Skin of body (tissue), 2 donors: Measurements from ENCODE around the gene TREML1. TPM values are rescaled to one million over a fixed set of nuclear protein-coding genes. Genes with fewer than 3 reads are reported as not detected.
"Not testable (repeated sequence)": the region's sequence is repeated elsewhere in the genome, so short reads cannot be mapped to it uniquely, and the experiment has no call there.

ENCODE experiments used
- DNase-seq: peaks from one replicate; lab custom pipeline; 2025; lab: John Stamatoyannopoulos, UW
- total RNA-seq: library from RNA; depleted of rRNA; stranded (reverse); fragments of >200 nt; gene quantifications from one replicate; pipeline ENCODE4 v1.2.3, GENCODE V29; 2014

Gene TREML1
- total RNA-seq = 0.49 TPM

DNA sequence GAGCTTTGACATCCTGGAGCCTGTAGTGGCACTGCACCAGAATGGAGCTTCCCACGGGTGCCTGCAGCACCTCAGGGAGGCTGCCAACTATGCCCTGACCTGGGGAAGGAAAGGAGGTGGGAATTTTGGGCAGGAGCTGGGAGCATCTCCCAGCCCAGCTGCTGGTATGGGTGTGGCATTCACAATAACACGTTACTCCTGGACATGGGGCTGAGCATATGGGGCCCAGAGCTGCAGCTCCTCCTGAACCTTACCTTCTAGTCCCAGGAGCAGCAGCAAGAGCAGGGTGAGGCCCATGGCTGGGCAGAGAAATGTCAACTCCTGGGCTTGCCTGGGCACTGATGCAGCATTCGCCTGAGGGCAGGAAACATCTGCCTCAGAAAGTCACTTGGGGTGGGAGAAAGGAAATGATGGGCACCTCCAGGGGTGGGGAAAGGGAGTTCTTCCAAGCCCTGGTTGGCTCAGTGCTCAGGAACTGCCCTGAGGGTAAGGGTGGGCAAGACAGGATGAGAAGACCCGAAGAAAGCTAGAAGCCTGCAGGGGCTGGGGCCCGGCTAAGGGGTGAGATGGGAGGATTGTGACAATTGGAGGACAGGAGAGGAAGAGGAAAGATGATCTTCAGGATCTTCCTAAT is at the start of gene TREML1:
Gene TREML1, minus strand, starts transcription at position 356 of the 634 bp plus-strand sequence. Its CDS starts 59 bp downstream, at position 297.
- no peak for DNase-seq

DNA sequence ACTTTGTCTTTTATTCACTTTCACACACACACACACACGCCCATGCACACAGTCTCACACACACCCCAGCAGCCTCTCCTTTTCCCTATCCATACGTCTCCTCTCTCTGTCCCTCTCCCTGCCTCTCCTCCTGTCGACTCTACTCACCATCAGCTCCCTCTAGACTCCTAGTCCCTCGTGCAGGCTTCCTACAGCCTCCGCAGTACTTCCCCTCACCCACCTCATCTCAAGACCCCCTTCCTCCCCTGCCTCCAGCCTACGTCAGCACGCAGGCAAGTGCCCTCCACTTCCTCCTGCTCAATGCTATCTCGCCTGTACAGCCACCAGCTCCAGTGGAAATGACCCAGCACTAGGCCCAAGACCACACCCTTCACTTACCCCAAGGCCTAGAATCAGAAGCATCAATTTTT is 47.6 kb upstream of the TREML1 start:
- no peak for DNase-seq

DNA sequence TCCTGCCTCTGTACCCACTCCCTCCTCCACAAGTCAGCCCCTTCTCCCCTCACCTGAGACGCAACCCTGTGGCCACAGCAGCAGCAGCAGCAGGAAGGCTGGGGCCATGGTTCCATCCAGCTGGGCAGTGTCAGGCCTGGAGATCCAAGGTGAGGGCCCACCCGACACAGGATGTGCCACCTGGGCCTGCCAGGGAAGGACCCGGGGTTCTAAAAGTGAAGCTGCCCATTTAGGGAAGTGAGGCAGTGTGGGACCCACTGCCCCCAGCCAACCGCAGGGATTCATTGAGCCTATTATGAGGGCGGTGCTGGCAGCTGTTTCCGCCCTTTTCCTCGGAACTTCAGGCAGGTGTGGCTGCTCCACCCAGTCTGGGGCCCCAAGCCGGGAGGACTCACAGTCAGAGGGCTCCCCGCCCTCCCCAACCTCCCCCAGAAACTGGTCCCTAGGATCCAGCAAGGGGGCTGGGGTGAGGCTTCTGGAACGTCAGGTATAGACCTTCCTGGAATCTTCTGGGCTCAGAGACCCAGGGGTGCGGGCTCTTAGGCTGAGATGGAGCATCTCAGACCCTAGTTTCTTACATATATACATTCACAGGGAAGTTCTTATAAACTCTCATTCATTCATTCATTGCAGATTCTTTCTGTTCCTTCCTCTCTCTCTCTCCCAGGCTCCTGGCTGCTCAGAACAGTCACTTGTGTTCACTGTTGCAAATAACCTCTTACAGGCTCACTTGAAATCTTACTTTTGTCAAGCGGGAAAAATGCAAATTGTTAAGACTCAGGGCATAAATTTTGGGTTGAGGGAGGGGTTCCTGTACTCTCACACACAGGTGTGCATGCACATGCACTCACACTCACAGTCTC is 47.0 kb upstream of the TREML1 start, which contains the start of gene TREML2:
Gene TREML2, minus strand, starts transcription at position 249 of the 863 bp plus-strand sequence. Its CDS starts 141 bp downstream, at position 108.
- no peak for DNase-seq

DNA sequence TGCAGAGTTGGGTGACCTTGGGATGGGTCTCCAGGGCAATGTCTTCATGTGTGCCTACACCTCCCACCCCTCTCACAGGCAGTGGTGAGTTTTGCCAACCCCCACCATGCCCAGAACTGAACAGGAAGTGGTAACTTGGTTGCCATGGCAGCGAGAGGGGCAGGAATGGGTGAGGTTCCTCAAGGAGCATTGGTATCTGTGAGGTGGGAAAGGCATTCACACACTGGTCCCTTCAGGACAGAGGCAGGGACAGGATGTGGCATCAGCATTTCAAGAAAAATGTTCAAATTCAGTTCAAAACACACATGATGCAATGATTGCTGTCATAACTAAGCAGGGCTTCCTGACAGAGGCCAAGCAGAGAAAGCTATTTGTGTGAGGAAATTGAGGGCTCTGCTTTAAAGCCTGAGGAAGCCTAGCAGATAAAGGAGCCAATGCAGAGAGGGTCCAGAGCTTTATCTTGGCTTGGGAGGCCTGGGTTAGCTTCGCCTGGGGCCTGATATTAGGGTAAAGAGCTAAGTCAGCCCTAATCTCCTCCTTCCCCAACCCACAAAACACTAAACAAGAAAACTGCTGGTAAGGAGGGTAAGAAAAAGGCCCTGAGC is 46.3 kb upstream of the TREML1 start:
- DNase-seq = no peak

- DNase-seq = no peak
These were observed 45.6 kb upstream of the TREML1 start for GRCh38 chr6:41199552-41200246.

- DNase-seq = no peak
These were observed 43.1 kb upstream of the TREML1 start for GRCh38 chr6:41197234-41197633.

DNA sequence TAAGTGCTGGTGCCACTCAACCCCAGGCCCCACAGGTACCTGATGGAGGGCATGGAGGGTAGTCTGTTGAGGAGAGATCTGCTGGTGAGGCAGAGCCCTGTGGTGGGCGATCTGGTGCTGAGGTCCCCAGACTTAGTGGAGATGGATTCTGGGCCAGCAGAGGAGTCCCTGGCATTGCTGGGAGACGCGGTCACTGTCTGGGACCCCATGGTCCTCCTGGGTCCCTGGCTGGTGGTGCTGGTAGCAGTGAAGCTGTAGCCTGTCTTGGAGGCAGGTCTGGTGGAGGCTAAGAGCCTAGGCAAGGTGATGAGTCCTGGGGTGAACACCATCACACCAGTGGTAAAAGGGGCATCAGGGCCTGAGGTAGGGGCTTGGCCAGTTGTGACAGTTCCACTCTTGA is 40.2 kb upstream of the TREML1 start:
- no peak for DNase-seq

- no peak for DNase-seq
These were observed 39.7 kb upstream of the TREML1 start for GRCh38 chr6:41193884-41194283.

DNA sequence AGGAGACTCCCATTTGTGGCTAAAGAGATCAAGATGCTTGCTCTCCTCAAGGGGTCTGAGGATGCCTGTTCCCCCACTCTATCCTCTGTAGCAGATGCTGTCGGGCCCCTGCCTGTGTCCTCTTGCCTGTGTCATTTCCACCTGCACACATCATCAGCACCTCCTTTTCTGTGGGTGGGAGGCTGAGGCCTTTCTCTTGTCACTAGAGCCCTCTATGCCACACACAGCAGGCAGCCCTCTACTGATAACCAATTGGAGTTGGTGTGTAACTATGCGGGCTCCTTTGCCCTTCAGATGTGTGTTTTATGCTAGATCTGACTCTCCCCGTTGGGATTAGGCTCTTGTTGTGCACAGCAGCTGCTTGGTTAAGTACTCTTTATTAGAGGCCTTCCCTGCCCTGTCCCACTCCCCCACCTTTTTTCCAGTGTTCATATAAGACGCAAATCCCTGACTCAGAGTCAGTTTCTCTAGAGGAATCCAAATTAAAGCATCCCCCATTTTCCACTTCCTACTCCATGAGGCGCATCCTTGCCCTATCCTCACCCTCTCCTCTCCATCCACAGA is 39.1 kb upstream of the TREML1 start:
- DNase-seq = no peak

GRCh38 chr6:41191569-41191968 is 37.4 kb upstream of the TREML1 start:
- DNase-seq = no peak

- no peak for DNase-seq
These were observed 36.6 kb upstream of the TREML1 start for GRCh38 chr6:41190791-41191190.

GRCh38 chr6:41189967-41190366 is 35.8 kb upstream of the TREML1 start:
- no peak for DNase-seq

GRCh38 chr6:41189046-41189445 is 34.9 kb upstream of the TREML1 start:
- not testable (repeated sequence) for DNase-seq

- DNase-seq = no peak
These were observed 34.1 kb upstream of the TREML1 start for GRCh38 chr6:41187924-41188886.

DNA sequence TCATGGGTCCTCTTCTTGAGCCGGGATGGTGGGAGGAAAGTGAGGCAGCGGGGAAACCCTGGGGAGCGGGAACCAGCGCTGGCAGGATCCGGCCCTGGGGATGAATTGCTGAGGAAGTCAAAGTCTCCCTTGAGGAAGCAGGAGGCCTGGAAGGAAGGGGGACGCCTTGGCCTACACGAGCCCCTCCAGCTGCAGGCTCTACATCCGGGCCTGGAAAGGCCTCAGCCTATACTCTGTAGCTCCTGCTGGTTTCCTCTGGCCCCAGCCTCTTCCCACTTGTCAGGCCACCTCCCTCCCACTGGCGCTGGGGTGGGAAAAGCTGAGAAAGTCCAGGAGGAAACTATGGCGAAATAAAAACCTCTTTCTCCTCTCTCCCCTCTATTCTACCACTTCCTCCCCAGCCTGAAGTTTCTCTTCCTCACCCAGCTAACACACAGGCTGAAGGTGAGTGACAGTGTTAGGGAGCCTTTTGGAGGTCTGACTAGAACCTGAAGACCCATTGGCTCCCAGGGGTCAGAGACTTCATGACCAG is 31.9 kb upstream of the TREML1 start:
- no peak for DNase-seq

GRCh38 chr6:41184761-41185160 is 30.6 kb upstream of the TREML1 start:
- DNase-seq = no peak

DNA sequence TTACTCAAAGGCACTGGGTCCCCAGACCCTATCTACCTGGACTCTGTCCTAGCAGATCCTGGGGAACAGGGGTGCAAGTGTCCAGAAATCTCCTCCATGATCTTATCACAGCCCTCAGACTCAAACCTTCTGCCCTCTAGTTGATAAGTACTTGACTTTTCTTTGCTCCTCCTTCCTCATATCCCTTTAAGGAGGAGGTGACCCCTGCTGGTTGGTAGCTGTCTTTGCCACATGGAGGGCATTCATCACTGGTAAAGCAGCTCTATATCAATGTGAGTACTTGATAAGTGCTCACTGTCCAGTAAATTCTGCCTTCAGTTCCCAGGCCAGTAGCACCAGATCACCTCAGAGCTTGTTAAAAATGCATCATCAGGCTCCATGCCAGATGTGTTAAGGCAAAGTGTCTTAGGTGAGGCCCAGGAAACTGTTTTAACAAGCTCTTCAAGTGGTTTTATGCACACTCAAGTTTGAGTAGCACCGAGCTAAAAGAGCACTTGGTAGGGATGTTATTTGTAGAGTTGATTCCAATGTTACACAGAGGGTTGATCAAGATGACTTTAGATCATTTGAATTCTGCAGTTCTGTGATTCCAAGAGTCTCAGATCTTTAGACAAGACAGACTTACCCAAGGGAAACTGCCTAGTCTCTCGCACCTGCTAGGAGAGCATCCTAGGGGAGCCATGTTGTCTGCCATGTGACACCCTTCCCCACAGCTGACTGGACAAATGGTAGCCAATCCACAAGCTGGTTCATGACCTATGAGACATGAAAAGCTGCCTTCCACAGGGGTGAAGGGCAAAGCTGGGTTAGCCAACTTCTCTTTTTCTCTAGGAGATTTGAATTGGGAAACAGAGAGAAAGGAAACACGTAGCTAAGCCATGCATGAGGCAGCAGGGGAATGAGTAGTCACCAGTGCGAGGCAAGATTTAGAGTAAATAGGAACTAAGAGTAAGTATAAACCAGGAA is 28.2 kb upstream of the TREML1 start:
- no peak for DNase-seq

DNA sequence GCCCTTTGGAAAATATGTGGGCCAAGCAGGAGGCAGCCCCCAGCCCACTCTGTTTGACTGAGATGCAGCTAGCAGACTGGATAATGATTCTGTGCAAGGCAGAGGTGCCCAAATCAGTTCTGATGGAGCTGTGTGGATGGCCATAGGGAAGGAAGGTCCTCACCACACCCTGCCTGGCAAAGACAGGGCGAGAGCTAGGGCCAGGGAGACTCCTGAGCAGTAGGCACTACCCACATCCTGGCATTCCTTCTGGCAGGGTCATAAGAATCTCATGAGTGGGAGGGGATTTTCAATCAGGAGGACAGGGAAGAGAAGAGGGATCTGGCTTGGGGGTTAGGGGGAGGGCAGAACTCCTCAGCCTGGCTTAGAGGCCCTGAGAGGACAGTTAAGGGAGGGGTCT is 27.4 kb upstream of the TREML1 start:
- DNase-seq = no peak

DNA sequence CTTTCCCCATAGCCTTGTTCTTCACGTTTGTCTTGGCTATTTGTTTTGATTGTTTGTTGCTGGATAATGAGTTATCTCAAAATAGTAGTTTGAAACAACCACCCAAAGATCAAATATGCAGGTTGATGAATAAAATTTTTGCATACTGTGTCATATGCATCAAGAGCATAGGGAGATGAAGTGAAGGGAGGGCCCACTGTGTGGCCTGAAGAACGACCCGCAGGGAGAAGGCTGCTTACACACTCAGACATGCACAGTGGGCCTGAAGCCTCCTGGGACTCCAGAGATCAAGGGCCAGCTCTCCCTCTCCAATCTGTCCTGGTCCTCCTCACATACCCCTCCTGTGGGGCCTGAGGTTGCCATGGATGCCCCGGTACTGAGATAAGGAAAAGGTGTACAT is 25.0 kb upstream of the TREML1 start:
- no peak for DNase-seq
